HK-2 (cell line): Measurements from ENCODE around the gene EEF2K.

Source experiments
- DNase-seq: peaks from one replicate; pipeline ENCODE4 v3.0.0-alpha.2; 2018; ENCODE audit not compliant: unreplicated experiment

The EEF2K gene

DNA sequence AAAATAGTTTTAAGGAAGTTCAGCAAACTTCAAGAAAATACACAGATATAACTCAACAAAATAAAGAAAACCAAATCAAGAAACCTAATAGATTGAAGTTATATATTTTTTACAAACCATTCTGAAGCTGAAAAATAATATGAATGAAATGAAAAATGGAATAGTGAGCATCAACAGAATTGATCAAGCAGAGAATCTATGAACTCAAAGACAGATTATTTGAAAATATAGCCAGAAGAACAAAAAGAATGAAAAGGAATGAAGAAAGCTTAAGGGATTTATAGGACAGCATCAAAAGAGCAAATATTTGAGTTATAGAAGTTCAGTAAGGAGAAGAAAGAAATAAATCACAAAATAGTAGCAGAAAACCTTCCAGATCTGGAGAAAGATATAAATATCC lies 130.5 kb downstream of the EEF2K start:
- DNase-seq: no peak

DNA sequence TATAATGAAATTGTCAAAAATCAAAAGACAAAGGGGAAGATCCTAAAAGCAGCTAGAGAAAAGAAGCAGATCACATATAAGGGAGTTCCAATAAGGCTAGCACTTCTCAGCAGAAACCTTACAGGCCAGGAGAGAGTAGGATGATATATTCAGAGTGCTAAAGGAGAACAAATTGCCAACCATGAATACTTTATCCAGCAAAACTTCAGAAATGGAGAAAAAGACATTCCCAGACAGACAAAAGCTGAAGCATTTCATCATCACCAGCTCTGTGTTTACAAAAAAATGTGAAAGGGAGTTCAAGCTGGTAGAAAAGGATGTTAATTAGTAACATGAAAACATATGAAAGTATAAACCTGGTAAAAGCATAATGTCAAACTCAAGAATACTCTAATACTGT lies 131.0 kb downstream of the EEF2K start:
- DNase-seq: no peak

DNA sequence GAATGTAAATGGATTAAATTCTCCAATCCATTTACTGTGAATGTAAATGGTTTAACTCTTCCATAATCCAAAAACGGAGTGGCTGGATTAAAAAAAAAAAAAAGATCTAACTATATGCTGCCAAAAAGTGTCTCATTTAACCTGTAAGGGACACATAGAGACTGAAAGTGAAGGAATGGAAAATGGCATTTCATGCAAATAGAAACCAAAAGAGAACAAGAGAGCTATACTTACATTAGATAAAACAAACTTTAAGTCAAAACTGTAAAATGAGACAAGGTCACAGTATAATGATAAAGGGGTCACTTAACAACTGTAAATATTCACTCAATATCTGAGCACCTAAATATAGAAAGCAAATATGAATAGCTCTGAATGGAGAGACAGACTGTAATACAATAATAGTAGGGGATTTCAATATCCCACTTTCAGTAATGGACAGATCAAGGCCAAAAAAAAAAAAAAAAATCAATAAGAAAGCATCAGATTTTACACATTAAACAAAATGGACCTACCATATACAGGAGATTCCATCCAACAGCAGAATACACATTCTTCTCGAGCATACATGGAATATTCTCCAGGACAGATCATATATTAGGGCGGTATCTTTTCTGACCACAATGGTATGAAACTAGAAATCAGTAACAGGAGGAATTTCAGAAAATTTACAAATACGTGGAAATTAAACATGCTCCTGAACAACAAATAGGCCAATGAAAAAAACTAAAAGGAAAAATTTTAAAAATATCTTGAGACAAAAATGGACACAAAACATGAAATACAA lies 132.0 kb downstream of the EEF2K start:
- DNase-seq: no peak
